Calu3 (cell line): ENCODE results near the gene RUFY1. TPM values are rescaled to one million over a fixed set of nuclear protein-coding genes. Genes with fewer than 3 reads are reported as not detected.
A peak's percentile ranks its signal among the peaks of the same experiment; 100 is the strongest.
"Not testable (repeated sequence)": the region's sequence is repeated elsewhere in the genome, so short reads cannot be mapped to it uniquely, and the experiment has no call there.

ENCODE experiments used
- Bru-seq: library from RNA; stranded (reverse); fragments of 400-500 nt; gene quantifications from one replicate; lab custom pipeline; 2021; lab: Mats Ljungman, UMichigan
- BruChase-seq, 2 experiments: library from RNA; stranded (reverse); fragments of 400-500 nt; gene quantifications; one replicate each; lab custom pipeline; 2021; lab: Mats Ljungman, UMichigan
- BruUV-seq: library from RNA; stranded (reverse); fragments of 400-500 nt; replicated peaks from 2 replicates; lab custom pipeline; 2021; lab: Mats Ljungman, UMichigan
- CTCF ChIA-PET: fragments of 300-600 bp; sonication (Branson Sonifier 250); formaldehyde crosslinking; loops from one replicate; lab custom pipeline; 2022; ENCODE audit warnings: antibody characterized with exemption; lab: Charles Lee
- DNase-seq: peaks from one replicate; pipeline ENCODE4 v3.0.0; 2022
- H3K27ac Mint-ChIP-seq: one replicate; pipeline ENCODE4 v1.8.0; 2022; ENCODE audit warnings: mixed read lengths; ENCODE audit not compliant: unreplicated experiment
- H3K27me3 Mint-ChIP-seq: one replicate; pipeline ENCODE4 v1.8.0; 2022; ENCODE audit warnings: mixed read lengths; ENCODE audit not compliant: unreplicated experiment
- H3K36me3 Mint-ChIP-seq: one replicate; pipeline ENCODE4 v1.8.0; 2022; ENCODE audit warnings: mild to moderate bottlenecking, moderate library complexity, mixed read lengths; ENCODE audit not compliant: insufficient read depth, unreplicated experiment
- H3K4me1 Mint-ChIP-seq: one replicate; pipeline ENCODE4 v1.8.0; 2022; ENCODE audit warnings: mild to moderate bottlenecking, low read depth, mixed read lengths; ENCODE audit not compliant: unreplicated experiment
- H3K4me3 Mint-ChIP-seq: one replicate; pipeline ENCODE4 v1.8.0; 2022; ENCODE audit warnings: mild to moderate bottlenecking, low read depth, moderate library complexity, mixed read lengths; ENCODE audit not compliant: unreplicated experiment
- H3K9me3 Mint-ChIP-seq: one replicate; pipeline ENCODE4 v1.8.0; 2022; ENCODE audit warnings: low read depth, mixed read lengths; ENCODE audit not compliant: unreplicated experiment
- intact Hi-C: fragments of 100-400 bp; cut with micrococcal nuclease; formaldehyde crosslinking; loops from one replicate; pipeline ENCODE4 v1.10.0; 2022; ENCODE audit not compliant: unreplicated experiment
- long read RNA-seq: library from polyadenylated mRNA; stranded (forward); transcript quantifications from one replicate; pipeline ENCODE4 v2.0.0, GENCODE V29; 2022
- total RNA-seq: library from RNA; stranded (reverse); gene quantifications from 2 replicates; pipeline ENCODE4 v1.2.3, GENCODE V29; 2022
- TF ChIP-seq, protein P1 (sequence below): fragments of 200-600 bp; IDR thresholded peaks from one replicate; pipeline ENCODE4 v1.8.0; 2022; ENCODE audit warnings: antibody characterized with exemption; ENCODE audit not compliant: unreplicated experiment

RUFY1 gene, protein sequence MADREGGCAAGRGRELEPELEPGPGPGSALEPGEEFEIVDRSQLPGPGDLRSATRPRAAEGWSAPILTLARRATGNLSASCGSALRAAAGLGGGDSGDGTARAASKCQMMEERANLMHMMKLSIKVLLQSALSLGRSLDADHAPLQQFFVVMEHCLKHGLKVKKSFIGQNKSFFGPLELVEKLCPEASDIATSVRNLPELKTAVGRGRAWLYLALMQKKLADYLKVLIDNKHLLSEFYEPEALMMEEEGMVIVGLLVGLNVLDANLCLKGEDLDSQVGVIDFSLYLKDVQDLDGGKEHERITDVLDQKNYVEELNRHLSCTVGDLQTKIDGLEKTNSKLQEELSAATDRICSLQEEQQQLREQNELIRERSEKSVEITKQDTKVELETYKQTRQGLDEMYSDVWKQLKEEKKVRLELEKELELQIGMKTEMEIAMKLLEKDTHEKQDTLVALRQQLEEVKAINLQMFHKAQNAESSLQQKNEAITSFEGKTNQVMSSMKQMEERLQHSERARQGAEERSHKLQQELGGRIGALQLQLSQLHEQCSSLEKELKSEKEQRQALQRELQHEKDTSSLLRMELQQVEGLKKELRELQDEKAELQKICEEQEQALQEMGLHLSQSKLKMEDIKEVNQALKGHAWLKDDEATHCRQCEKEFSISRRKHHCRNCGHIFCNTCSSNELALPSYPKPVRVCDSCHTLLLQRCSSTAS
- 41.2 and 41.5 TPM in 2 replicates for total RNA-seq
- percentile 70 among the genes with signal in this experiment for Bru-seq, nascent RNA
- BruChase-seq, experiment 1, labeled RNA remaining after a 6-hour chase = percentile 70 among the genes with signal in this experiment
- percentile 67 among the genes with signal in this experiment for BruChase-seq, experiment 2, labeled RNA remaining after a 2-hour chase
- long read RNA-seq, transcript RUFY1-204 (17 exons, 2,642 nt) = minor isoform, 11 of 34 reads
- long read RNA-seq, transcript RUFY1-201 (18 exons, 2,646 nt) = major isoform, 13 of 34 reads
- long read RNA-seq, partial matches to known transcripts = 1 of 34 reads
- long read RNA-seq, other reads (novel, unspliced or antisense) = 6 of 34 reads

- Mint-ChIP-seq H3K4me1 (peaks cover 19% of the 10 kb centered on the region), H3K9me3 (no peaks in the 10 kb centered on the region), H3K27ac (peak within 1 kb of the TSS; percentile 97), H3K27me3 (no peaks in the 10 kb centered on the region), H3K36me3 (peaks cover 46% of the 10 kb centered on the region), H3K4me3 (peak within 1 kb of the TSS; percentile 87)
- intact Hi-C loops = loop anchor here (1.0 to 10.0 kb wide), 2 partner anchors 73 to 144 kb away; partner anchors contain the start of genes CANX and HNRNPH1
- CTCF ChIA-PET = interaction anchor here (0.6 to 0.8 kb wide), 3 partner anchors 9 to 1167 kb away, joined by 3 to 4 read pairs (median 4); no protein-coding TSS in a partner anchor
- TSS peak; percentile 21 for BruUV-seq
- TF ChIP-seq, protein P1, sequence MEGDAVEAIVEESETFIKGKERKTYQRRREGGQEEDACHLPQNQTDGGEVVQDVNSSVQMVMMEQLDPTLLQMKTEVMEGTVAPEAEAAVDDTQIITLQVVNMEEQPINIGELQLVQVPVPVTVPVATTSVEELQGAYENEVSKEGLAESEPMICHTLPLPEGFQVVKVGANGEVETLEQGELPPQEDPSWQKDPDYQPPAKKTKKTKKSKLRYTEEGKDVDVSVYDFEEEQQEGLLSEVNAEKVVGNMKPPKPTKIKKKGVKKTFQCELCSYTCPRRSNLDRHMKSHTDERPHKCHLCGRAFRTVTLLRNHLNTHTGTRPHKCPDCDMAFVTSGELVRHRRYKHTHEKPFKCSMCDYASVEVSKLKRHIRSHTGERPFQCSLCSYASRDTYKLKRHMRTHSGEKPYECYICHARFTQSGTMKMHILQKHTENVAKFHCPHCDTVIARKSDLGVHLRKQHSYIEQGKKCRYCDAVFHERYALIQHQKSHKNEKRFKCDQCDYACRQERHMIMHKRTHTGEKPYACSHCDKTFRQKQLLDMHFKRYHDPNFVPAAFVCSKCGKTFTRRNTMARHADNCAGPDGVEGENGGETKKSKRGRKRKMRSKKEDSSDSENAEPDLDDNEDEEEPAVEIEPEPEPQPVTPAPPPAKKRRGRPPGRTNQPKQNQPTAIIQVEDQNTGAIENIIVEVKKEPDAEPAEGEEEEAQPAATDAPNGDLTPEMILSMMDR = no peak
- peak; percentile 93 for DNase-seq
These were observed at the start of gene RUFY1 for GRCh38 chr5:179550511-179551342. Gene RUFY1 (plus strand): TSS chr5:179550554. CDS start chr5:179550570, 16 bp downstream.

DNA sequence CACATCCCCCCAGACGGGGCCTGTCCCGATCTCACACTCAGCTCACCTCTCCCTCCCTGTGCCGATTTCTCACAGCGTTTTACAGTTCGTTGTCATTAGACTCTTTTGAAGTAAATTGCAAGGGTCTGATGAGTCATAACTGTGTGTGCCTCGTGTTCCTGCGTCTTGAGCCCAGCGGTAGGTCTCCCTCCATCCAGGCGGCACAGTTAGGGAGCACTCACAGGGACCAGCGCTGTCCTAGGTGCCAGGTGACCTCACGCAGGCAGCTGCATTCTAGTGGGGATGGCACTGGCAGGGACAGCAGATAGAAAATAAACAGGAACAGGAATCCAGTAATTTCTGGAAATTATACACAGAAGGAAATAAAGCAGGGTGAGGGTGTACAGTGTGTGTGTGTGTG lies 48.4 kb upstream of the RUFY1 start:
- H3K4me3 Mint-ChIP-seq, H3K36me3 Mint-ChIP-seq, H3K9me3 Mint-ChIP-seq, BruUV-seq, H3K27ac Mint-ChIP-seq, DNase-seq, H3K4me1 Mint-ChIP-seq, CTCF ChIA-PET, intact Hi-C loops: not testable (repeated sequence)
- peaks cover 43% of the 10 kb centered on the region for H3K27me3 Mint-ChIP-seq

DNA sequence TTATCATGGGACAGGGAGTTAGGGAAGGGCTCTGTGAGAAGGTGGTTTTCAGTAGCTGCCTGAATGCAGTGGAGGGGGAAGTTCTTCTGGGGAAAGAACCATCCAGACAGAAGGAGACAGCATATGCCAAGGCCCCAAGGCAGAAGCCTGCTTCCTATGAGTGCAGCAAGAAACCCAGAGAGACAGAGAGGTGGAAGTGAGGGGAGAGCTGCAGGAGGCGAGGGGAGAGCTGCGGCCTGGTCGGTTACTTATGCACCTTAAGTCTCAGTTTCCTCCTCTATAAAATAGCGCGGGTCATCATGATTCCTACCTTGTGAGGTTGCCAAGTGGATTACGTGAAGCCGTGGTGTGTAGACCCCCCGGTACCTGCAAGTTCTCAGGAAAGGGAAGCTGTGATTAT lies 47.9 kb upstream of the RUFY1 start:
- CTCF ChIA-PET = not testable (repeated sequence)

DNA sequence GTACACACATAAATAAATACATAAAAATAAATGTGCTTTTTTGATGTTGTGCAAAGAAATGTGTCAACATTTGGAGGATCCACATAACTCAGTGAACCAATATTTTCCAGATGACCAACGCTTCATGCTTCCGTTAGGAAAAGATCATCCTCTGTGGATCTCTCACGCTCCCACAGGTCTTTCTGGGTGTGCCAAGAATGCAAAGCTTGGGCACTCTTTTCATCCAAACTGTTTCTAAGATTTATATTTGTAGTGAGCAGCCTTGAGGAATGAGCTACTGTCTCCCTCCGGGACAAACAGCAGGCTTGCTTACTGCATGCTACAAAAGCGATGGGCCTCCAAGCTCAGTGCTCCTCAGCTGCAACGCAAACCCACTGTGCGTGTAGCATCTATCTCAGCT lies 46.2 kb upstream of the RUFY1 start:
- CTCF ChIA-PET = no interaction called here

More for the DNA sequence above, 47.9 kb upstream of the RUFY1 start:
- DNase-seq, H3K27ac Mint-ChIP-seq, H3K9me3 Mint-ChIP-seq, H3K4me3 Mint-ChIP-seq, BruUV-seq, intact Hi-C loops, H3K4me1 Mint-ChIP-seq, H3K36me3 Mint-ChIP-seq: not testable (repeated sequence)
- peaks cover 39% of the 10 kb centered on the region for H3K27me3 Mint-ChIP-seq

More for the DNA sequence above, 46.2 kb upstream of the RUFY1 start:
- no peaks in the 10 kb centered on the region for H3K36me3 Mint-ChIP-seq
- no peak overlapping the region for H3K27ac Mint-ChIP-seq
- TF ChIP-seq, protein P1 = no peak
- BruUV-seq = no TSS peak
- intact Hi-C loops = no loop called here
- no peak overlapping the region for H3K4me3 Mint-ChIP-seq
- H3K9me3 Mint-ChIP-seq = no peaks in the 10 kb centered on the region
- DNase-seq = no peak
- no peaks in the 10 kb centered on the region for H3K4me1 Mint-ChIP-seq
- H3K27me3 Mint-ChIP-seq = peaks cover 25% of the 10 kb centered on the region
